Measurements from ENCODE around the gene DLG2. TPM values are rescaled to one million over a fixed set of nuclear protein-coding genes. Genes with fewer than 3 reads are reported as not detected.

The DLG2 gene
- total and polyA plus RNA-seq, 2 of the 8 experiments (the other 6 are each of a cell fraction or from before 2014, with no cell fraction given): 1.7 to 14.3 TPM

DNA sequence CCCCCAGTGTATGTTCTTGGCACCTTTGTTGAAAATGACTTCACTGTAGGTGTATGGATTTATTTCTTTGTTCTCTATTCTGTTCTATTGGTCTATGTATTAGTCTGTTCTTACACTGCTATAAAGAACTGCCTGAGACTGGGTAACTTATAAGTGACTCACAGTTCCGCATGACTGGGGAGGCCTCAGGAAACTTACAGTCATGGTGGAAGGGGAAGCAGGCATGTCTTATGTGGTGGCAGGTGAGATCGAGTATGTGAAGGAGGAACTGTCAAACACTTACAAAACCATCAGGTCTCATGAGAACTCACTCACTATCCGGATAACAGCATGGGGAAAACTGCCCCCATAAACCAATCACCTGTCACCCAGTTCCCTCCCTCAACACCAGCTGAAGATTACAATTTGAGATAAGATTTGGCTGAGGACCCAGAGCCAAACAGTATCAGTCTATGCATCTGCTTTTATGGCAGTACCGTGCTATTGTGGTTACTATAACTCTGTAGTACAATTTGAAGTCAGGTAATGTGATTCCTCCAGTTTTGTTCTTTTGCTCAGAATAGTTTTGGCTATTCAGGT, 836.2 kb downstream of the DLG2 start (continued):
- TF ChIP-seq, protein P1, sequence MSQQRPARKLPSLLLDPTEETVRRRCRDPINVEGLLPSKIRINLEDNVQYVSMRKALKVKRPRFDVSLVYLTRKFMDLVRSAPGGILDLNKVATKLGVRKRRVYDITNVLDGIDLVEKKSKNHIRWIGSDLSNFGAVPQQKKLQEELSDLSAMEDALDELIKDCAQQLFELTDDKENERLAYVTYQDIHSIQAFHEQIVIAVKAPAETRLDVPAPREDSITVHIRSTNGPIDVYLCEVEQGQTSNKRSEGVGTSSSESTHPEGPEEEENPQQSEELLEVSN (IDR thresholded peaks at IDR 0.05): no peak
- TF ChIP-seq, protein P2, sequence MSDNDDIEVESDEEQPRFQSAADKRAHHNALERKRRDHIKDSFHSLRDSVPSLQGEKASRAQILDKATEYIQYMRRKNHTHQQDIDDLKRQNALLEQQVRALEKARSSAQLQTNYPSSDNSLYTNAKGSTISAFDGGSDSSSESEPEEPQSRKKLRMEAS (IDR thresholded peaks at IDR 0.05): no peak
